ENCODE data around the gene NFIA.

The NFIA gene

GRCh38 chr1:61420243-61420642, 337.9 kb downstream of the NFIA start:
- no peak for DNase-seq

- DNase-seq = no peak
These were observed 338.8 kb downstream of the NFIA start for GRCh38 chr1:61420909-61421835.

- no peak for DNase-seq
These were observed 341.3 kb downstream of the NFIA start for GRCh38 chr1:61423643-61424042.

- no peak for DNase-seq
These were observed 342.0 kb downstream of the NFIA start for GRCh38 chr1:61424382-61424781.

GRCh38 chr1:61425040-61425439, 342.7 kb downstream of the NFIA start:
- no peak for DNase-seq

- DNase-seq = no peak
These were observed 343.9 kb downstream of the NFIA start for GRCh38 chr1:61426254-61426653.

- DNase-seq = no peak
These were observed 344.5 kb downstream of the NFIA start for GRCh38 chr1:61426885-61427284.

- DNase-seq = no peak
These were observed 345.1 kb downstream of the NFIA start for GRCh38 chr1:61427510-61427909.

- no peak for DNase-seq
These were observed 345.8 kb downstream of the NFIA start for GRCh38 chr1:61428146-61428545.

- no peak for DNase-seq
These were observed 350.4 kb downstream of the NFIA start for GRCh38 chr1:61432616-61433388.

GRCh38 chr1:61433646-61434045, 351.3 kb downstream of the NFIA start:
- DNase-seq = no peak

- no peak for DNase-seq
These were observed 351.9 kb downstream of the NFIA start for GRCh38 chr1:61434276-61434675.

- no peak for DNase-seq
These were observed 352.9 kb downstream of the NFIA start for GRCh38 chr1:61435226-61435625.

- DNase-seq = no peak
These were observed 353.7 kb downstream of the NFIA start for GRCh38 chr1:61436016-61436415.

- DNase-seq = no peak
These were observed 354.2 kb downstream of the NFIA start for GRCh38 chr1:61436491-61437120.

- no peak for DNase-seq
These were observed 356.9 kb downstream of the NFIA start for GRCh38 chr1:61439234-61439633.

GRCh38 chr1:61441723-61442262, 359.4 kb downstream of the NFIA start:
- DNase-seq = no peak

GRCh38 chr1:61442544-61442943, 360.2 kb downstream of the NFIA start:
- DNase-seq = no peak

- no peak for DNase-seq
These were observed 361.9 kb downstream of the NFIA start for GRCh38 chr1:61444288-61444687.

GRCh38 chr1:61445269-61445825, 363.0 kb downstream of the NFIA start:
- no peak for DNase-seq

GRCh38 chr1:61446531-61446991, 364.2 kb downstream of the NFIA start:
- no peak for DNase-seq

- DNase-seq = no peak
These were observed 365.0 kb downstream of the NFIA start for GRCh38 chr1:61447106-61447967.
